Vagina (tissue), 2 donors: ENCODE results near the gene LIMS1.
"Not testable (repeated sequence)": the region's sequence is repeated elsewhere in the genome, so short reads cannot be mapped to it uniquely, and the experiment has no call there.

Source experiments
- POLR2A ChIP-seq, 2 donors: fragments of 450-650 bp; IDR thresholded peaks; one replicate each; pipeline ENCODE4 v1.6.1; 2017; ENCODE audit warnings: antibody characterized with exemption in 2 of 2, mild to moderate bottlenecking in 2 of 2, moderate library complexity in 2 of 2
- POLR2AphosphoS5 ChIP-seq, 2 donors: sonication (generic); formaldehyde crosslinking; IDR thresholded peaks; one replicate each; pipeline ENCODE4 v1.9.0; 2017; ENCODE audit warnings: antibody characterized with exemption in 2 of 2, mild to moderate bottlenecking in 2 of 2, low read depth in 1 of 2; ENCODE audit not compliant: insufficient read depth in 1 of 2
- TF ChIP-seq, protein P1 (sequence below), 3 experiments: fragments of 450-650 bp in 2 of 3; fragments of 200-600 bp in 1 of 3; sonication (generic) in 1 of 3; IDR thresholded peaks; one replicate each; pipeline ENCODE4 v1.5.1; 2017 to 2019; ENCODE audit warnings: antibody characterized with exemption in 3 of 3, mild to moderate bottlenecking in 2 of 3, moderate library complexity in 2 of 3

GRCh38 chr2:108657517-108657916 lies 123.2 kb downstream of the LIMS1 start:
- TF ChIP-seq, protein P1, sequence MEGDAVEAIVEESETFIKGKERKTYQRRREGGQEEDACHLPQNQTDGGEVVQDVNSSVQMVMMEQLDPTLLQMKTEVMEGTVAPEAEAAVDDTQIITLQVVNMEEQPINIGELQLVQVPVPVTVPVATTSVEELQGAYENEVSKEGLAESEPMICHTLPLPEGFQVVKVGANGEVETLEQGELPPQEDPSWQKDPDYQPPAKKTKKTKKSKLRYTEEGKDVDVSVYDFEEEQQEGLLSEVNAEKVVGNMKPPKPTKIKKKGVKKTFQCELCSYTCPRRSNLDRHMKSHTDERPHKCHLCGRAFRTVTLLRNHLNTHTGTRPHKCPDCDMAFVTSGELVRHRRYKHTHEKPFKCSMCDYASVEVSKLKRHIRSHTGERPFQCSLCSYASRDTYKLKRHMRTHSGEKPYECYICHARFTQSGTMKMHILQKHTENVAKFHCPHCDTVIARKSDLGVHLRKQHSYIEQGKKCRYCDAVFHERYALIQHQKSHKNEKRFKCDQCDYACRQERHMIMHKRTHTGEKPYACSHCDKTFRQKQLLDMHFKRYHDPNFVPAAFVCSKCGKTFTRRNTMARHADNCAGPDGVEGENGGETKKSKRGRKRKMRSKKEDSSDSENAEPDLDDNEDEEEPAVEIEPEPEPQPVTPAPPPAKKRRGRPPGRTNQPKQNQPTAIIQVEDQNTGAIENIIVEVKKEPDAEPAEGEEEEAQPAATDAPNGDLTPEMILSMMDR (IDR thresholded peaks at IDR 0.05): not testable (repeated sequence)
- not testable (repeated sequence) for TF ChIP-seq POLR2A (IDR thresholded peaks at IDR 0.05); POLR2AphosphoS5 (IDR thresholded peaks at IDR 0.05; ENCODE audit: insufficient read depth in 1 of 2, low read depth in 1 of 2)
